Stimulated activated CD4-positive, alpha-beta T cell treated with anti-CD3 and anti-CD28 coated beads, Interleukin-12 subunit alpha, Interleukin-12 subunit beta, amount 100 ng/mL, for 4 hours (primary cell): Measurements from ENCODE around the gene BARX1.

Source experiments
- DNase-seq: peaks from one replicate; pipeline ENCODE4 v3.0.0-alpha.2; 2020

Gene BARX1

GRCh38 chr9:93916358-93916757, 38.8 kb downstream of the BARX1 start:
- DNase-seq = no peak

DNA sequence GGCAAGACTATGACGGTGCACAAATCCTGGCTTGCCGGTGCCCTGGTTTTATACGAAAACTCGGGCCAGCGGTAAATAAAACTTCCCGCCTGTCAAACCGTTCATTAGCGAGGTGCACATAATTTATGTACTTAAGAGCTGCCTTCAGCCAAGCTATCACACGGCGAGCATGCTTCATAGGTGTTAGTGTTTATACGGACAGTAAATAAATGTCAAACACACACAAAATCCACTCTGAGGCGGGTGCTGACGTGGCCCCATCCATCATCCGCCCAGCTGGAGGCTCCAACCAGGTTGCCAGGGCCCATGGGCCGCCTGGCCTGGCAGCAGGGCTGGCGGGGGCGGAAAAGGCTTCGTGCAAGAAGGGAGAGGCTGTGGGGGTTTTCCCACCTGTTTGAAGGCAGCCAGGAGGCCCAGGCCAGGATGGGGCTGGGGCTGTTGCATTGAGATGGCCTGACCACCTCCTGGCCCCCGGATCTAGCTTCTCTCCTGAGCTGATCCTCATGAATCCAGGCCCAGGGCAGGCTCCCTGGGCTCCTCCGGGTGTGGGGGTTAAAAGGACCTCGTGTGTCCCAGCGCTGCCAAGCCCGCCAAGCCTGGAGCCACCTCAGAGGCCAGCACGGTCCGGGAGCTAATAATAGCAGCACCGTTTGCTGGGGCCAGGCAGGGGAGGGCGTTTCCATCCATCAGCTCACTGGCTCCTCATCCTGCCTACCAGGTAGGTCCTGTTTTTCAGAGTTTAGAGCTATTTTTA, 43.2 kb downstream of the BARX1 start:
- no peak for DNase-seq

DNA sequence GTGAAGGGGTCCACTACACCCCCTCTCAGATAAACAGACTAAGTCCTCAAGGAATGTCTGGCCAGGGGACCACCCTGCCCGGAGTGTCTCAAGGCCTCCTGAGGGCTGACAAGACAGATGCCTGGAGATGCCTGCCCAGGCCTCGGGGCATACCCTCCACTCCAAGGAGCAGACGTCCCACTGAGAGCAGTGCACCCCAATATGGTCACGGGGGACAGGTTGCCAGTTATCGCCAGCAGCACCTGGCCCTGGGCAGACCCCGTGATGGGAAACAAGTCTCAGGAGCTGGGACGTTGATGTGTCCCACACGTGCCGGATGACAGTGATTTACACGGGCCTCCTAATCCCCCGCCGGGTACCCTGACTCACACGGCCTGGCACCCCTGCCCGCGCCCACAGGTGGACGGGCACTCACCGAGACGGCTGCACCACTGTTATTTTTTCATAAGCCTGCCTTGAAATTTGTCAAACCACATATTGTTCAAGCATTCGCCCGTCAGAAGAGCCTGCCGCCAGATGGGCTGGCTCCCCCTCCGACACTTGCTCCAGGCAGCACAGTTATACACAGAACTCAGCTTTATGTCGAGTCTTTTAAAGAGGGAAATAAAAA, 43.9 kb downstream of the BARX1 start:
- DNase-seq = no peak

- no peak for DNase-seq
Measured at GRCh38 chr9:93910598-93910997, 44.6 kb downstream of the BARX1 start.

GRCh38 chr9:93910196-93910595, 45.0 kb downstream of the BARX1 start:
- no peak for DNase-seq

- no peak for DNase-seq
Measured at GRCh38 chr9:93909242-93909616, 45.9 kb downstream of the BARX1 start.

- no peak for DNase-seq
Measured at GRCh38 chr9:93908591-93909241, 46.4 kb downstream of the BARX1 start.

DNA sequence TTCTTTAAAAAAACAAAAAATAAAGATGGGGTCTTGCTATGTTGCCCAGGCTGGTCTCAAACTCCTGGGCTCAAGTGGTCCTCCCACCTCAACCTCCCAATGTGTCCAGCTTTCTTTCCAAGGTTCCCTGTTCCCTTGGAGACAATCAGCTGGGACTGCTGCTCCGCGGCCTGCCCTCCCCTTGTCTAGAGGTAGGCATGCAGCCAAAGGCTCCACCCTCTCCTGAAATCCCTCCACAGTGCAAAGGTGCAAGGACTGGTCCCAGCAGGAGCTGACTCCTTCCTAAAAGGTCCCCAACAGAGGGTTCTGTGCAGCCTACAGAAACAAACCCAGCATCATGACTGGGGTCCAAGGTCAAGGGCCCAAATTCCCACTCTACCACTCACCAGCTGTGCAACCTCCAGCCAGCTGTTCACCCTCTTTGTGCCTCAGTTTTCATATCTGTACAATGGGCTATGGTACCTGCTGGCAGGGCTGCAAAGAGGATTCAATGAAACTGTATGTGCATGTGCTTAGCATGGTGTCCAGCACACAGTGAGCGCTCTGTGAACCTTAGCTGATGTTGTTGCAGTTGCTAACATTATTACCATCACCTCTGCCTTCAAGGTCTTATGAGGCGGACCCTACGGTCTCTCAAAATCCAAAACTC, 47.5 kb downstream of the BARX1 start:
- DNase-seq = no peak

GRCh38 chr9:93906195-93906880, 48.8 kb downstream of the BARX1 start:
- no peak for DNase-seq

DNA sequence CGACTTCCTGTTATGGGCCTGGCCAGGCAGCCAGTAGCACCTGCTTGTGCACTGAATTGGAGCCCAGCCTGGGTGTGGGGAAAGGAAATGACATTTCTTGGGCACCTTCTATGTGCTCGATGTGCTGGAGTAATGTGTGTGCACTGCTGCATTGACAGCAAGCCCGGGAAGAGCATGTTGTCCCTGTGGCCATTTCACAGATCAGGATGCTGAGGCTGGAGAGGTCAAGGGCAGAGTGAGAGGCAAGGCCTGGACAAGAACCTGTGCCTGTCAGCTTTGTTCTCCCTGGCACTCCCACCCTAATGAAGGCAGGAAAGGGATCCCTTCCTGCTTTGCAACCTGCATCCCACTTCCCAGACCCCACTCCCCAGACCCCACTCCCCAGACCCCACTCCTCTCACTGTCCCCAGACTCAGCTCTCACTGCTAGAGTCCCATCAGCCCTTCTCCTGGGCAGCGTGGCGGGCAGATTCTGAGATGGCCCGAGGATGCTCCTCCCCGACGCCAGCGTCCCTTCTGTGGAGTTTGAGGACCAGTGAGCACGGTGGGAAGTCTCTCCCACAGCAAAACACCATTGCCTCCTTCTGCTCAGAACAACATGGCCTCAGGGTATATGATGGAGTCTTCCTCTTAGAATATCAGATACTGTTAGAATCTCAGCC, 49.6 kb downstream of the BARX1 start:
- DNase-seq = no peak

GRCh38 chr9:93904649-93905472, 50.3 kb downstream of the BARX1 start:
- no peak for DNase-seq

DNA sequence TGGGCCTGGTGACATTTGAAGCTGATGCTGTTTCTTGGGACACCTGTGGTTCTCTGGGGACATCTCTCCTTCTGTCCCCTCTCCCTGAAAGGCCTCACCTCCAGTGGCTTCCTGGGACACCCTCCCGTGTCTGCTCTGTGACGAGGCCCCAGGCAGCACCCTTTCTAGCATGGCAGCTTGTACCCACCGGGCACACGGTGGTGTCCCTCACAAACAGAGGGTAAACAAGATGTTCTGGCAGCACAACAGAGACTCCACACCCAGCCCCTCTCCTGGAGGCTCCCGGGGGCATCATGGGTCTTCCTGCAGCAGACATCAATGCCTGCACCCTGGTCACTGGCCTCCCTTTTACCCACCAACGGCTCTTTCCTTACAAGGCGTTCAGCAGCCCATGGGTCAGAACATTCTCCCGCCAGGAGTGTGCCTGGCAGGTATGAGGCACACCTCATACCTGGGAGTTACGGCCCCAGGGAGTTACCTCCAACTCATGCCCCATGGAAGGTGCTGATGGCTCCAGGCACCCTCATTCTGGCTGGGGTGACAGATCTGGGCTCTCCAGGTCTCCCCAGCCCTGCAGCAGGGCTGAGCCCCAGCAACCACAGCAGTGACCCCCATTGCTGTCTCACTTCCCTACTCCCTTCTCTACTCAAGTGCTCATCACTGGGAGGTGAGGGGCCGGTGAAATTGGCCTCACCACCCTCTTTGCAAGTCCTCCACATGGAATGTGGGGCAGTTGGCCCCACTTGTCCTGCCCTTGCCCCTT, 51.1 kb downstream of the BARX1 start:
- DNase-seq = no peak

DNA sequence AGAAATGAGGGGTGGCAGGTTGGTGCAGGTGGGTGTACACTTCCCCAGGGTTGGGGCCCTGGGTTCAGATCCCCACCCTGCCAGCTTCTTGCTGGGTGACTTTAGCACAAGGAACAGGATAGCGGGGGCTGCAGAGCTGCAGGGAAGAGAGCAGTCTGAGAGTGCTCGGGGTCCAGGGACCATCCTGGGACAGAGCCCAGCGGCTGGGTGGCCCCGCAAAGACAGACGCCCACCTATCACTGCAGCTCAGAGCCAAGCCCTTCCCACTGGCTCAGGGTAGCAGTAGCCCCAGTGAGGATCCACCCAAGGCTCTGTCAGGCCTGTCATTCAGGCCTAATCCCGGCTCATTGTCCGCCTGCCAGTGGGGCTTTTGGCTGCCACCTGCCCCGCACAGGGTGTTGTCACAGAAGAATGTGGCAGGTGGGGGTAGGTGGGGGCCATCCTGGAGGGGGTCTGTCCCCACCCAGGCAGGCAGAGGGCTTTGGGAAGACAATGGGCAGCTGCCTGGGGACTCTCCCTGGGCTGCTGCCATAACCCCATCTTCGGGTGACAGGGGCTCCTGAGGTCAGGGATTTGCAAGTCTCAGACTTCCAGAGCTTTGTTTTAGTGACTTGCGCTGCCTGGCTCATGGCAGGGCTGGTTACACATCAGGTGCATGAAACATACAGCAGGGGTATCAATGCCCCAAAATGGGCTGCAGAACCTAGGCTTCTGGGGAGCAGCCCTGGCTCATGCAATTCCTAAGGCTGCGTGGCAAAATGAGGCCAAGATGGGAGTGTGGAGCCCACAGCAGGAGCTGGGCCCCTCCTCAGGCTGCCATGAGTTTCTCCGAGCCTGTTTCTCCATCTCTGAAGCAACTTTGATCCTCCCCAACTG, 52.1 kb downstream of the BARX1 start:
- no peak for DNase-seq

GRCh38 chr9:93902051-93902779, 52.9 kb downstream of the BARX1 start:
- DNase-seq = no peak
